A673 (cell line): ENCODE data around the gene CWF19L2.

ENCODE experiments used
- EZH2 ChIP-seq: fragments of 200-600 bp; sonication (generic); IDR thresholded peaks from 2 replicates; pipeline ENCODE4 v1.6.1; 2017; ENCODE audit warnings: borderline replicate concordance, low read depth, mild to moderate bottlenecking, mixed read lengths, antibody characterized with exemption, low read length; ENCODE audit not compliant: poor library complexity, severe bottlenecking
- TF ChIP-seq, protein P1 (sequence below): fragments of 300-800, 200-600 bp; sonication (generic); conservative IDR thresholded peaks from 2 replicates; pipeline ENCODE4 v1.5.1; 2017; ENCODE audit warnings: low read depth, mild to moderate bottlenecking, antibody characterized with exemption, low read length, moderate library complexity, mixed read lengths

DNA sequence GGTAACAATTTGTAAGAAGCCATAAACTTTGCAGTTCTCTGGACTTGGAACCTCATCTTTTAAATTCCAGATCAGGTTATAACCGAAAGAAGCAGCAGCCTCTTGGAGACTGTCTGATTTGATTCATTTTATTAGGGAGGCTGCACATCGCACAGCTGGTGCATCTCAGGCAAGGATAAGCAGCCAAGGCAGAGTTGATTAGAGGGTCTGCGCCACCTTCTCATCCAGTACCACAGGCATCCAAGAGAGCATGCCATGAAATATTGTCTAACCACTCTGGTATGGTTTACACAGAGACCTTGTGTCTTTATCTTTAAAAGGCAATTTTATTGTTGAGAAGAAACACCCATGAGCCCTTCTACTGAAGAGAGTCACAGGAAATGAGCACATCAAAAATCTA lies 16.2 kb upstream of the CWF19L2 start:
- TF ChIP-seq, protein P1, sequence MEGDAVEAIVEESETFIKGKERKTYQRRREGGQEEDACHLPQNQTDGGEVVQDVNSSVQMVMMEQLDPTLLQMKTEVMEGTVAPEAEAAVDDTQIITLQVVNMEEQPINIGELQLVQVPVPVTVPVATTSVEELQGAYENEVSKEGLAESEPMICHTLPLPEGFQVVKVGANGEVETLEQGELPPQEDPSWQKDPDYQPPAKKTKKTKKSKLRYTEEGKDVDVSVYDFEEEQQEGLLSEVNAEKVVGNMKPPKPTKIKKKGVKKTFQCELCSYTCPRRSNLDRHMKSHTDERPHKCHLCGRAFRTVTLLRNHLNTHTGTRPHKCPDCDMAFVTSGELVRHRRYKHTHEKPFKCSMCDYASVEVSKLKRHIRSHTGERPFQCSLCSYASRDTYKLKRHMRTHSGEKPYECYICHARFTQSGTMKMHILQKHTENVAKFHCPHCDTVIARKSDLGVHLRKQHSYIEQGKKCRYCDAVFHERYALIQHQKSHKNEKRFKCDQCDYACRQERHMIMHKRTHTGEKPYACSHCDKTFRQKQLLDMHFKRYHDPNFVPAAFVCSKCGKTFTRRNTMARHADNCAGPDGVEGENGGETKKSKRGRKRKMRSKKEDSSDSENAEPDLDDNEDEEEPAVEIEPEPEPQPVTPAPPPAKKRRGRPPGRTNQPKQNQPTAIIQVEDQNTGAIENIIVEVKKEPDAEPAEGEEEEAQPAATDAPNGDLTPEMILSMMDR: no peak
- TF ChIP-seq EZH2: no peak
